ENCODE results near the gene RABGGTA. TPM values are rescaled to one million over a fixed set of nuclear protein-coding genes. Genes with fewer than 3 reads are reported as not detected.

Gene RABGGTA
- total and polyA plus RNA-seq, 9 of the 15 experiments (the other 6 are each of a cell fraction or from before 2014, with no cell fraction given), result 4.5 to 24.2 (median 15.5) TPM

DNA sequence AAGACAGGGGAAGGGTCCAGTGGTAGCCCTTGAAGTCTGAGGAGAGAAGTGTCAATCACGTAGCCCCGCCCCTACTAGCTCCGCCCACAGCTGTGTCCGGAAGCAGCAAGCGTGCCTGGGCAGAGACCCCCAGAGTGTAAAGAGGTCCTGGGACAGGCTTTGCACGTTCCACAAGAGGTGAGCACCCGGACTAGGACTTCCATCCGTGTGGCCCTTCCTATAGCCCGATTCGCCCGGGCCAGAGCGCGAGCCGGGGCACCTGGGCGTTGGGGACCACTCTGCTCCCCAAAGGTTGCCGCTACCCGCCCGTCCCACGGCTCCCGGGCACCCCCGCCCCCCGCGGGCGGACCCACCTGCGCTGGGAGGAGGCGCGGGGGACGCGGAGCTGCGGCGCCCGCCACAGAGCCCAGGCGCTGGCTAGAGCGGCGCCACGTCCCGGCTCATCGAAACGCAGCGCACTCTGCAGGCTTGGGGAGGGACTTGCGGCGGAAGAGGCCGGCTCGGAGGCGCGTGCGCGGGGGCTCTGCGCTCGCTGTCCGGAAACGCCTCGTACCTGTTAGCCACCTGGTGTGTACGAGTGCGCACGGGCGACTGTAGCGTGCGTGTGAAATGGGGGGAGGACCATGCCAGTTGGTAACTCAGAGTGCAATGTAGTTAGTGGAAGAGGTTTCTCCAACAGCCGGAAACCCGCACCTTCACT, at the start of gene RABGGTA (continued):
- TF ChIP-seq JUN (IDR thresholded peaks at IDR 0.05; ENCODE audit: borderline replicate concordance, low read depth, low read length) (peak; percentile 66; the same call in 1 of the 2 replicates), JUN (CRISPR knock-in tag; IDR thresholded peaks at IDR 0.05; ENCODE audit: borderline replicate concordance) (no peak; the same call in 1 of the 2 replicates), ETV6 (IDR thresholded peaks at IDR 0.05; ENCODE audit: borderline replicate concordance in 1 of 2, low read depth in 2 of 2, low read length in 1 of 2) (no peak), ETV6 (CRISPR knock-in tag; IDR thresholded peaks at IDR 0.05; ENCODE audit: borderline replicate concordance) (no peak), PHF8 (IDR thresholded peaks at IDR 0.05; ENCODE audit: borderline replicate concordance, low read length) (peak; percentile 86; the same call in 1 of the 2 replicates), ETS2 (tag; IDR thresholded peaks at IDR 0.05; ENCODE audit: borderline replicate concordance, poor library complexity, severe bottlenecking) (no peak), ZNF41 (CRISPR knock-in tag; conservative IDR thresholded peaks at IDR 0.05) (no peak), TEAD1 (CRISPR knock-in tag; IDR thresholded peaks at IDR 0.05) (no peak), SLC30A9 (CRISPR knock-in tag; IDR thresholded peaks at IDR 0.05) (no peak)
- TF ChIP-seq, protein P1, sequence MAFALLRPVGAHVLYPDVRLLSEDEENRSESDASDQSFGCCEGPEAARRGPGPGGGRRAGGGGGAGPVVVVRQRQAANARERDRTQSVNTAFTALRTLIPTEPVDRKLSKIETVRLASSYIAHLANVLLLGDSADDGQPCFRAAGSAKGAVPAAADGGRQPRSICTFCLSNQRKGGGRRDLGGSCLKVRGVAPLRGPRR (CRISPR knock-in tag; IDR thresholded peaks at IDR 0.05), result no peak
- TF ChIP-seq, protein P2, sequence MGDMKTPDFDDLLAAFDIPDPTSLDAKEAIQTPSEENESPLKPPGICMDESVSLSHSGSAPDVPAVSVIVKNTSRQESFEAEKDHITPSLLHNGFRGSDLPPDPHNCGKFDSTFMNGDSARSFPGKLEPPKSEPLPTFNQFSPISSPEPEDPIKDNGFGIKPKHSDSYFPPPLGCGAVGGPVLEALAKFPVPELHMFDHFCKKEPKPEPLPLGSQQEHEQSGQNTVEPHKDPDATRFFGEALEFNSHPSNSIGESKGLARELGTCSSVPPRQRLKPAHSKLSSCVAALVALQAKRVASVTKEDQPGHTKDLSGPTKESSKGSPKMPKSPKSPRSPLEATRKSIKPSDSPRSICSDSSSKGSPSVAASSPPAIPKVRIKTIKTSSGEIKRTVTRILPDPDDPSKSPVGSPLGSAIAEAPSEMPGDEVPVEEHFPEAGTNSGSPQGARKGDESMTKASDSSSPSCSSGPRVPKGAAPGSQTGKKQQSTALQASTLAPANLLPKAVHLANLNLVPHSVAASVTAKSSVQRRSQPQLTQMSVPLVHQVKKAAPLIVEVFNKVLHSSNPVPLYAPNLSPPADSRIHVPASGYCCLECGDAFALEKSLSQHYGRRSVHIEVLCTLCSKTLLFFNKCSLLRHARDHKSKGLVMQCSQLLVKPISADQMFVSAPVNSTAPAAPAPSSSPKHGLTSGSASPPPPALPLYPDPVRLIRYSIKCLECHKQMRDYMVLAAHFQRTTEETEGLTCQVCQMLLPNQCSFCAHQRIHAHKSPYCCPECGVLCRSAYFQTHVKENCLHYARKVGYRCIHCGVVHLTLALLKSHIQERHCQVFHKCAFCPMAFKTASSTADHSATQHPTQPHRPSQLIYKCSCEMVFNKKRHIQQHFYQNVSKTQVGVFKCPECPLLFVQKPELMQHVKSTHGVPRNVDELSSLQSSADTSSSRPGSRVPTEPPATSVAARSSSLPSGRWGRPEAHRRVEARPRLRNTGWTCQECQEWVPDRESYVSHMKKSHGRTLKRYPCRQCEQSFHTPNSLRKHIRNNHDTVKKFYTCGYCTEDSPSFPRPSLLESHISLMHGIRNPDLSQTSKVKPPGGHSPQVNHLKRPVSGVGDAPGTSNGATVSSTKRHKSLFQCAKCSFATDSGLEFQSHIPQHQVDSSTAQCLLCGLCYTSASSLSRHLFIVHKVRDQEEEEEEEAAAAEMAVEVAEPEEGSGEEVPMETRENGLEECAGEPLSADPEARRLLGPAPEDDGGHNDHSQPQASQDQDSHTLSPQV (IDR thresholded peaks at IDR 0.05), result peak; percentile 84

Measured in K562 (cell line).